Hepatocyte (in vitro differentiated cells): ENCODE results near the gene ARRB1. TPM values are rescaled to one million over a fixed set of nuclear protein-coding genes. Genes with fewer than 3 reads are reported as not detected.
A peak's percentile ranks its signal among the peaks of the same experiment; 100 is the strongest.
"Not testable (repeated sequence)": the region's sequence is repeated elsewhere in the genome, so short reads cannot be mapped to it uniquely, and the experiment has no call there.

Experiments
- DNase-seq: peaks from one replicate; pipeline ENCODE4 v3.0.0-alpha.2; 2016; ENCODE audit warnings: low spot score
- H2AFZ ChIP-seq: fragments of 200-600 bp; sonication (generic); 2 replicates; pipeline ENCODE4 v1.6.0; 2016; ENCODE audit warnings: antibody characterized with exemption, mild to moderate bottlenecking
- H3K27ac ChIP-seq: fragments of 200-600 bp; sonication (generic); 2 replicates; pipeline ENCODE4 v1.5.1; 2016; ENCODE audit warnings: mild to moderate bottlenecking
- H3K27me3 ChIP-seq: fragments of 200-600 bp; sonication (generic); 2 replicates; pipeline ENCODE4 v1.6.1; 2016
- H3K36me3 ChIP-seq: fragments of 200-600 bp; sonication (generic); replicated peaks from 2 replicates; pipeline ENCODE4 v1.5.1; 2016; ENCODE audit warnings: low read depth; ENCODE audit not compliant: insufficient read depth
- H3K4me1 ChIP-seq: fragments of 200-600 bp; sonication (generic); 2 replicates; pipeline ENCODE4 v1.5.1; 2016; ENCODE audit warnings: mild to moderate bottlenecking, moderate library complexity; ENCODE audit not compliant: insufficient read depth
- H3K4me2 ChIP-seq: fragments of 200-600 bp; sonication (generic); 2 replicates; pipeline ENCODE4 v1.6.0; 2016
- H3K4me3 ChIP-seq: fragments of 200-600 bp; sonication (generic); 2 replicates; pipeline ENCODE4 v1.5.1; 2016; ENCODE audit warnings: mild to moderate bottlenecking
- H3K79me2 ChIP-seq: fragments of 200-600 bp; sonication (generic); 2 replicates; pipeline ENCODE4 v1.6.0; 2017; ENCODE audit warnings: mild to moderate bottlenecking
- H3K9me2 ChIP-seq: fragments of 200-600 bp; sonication (generic); replicated peaks from 2 replicates; pipeline ENCODE4 v1.6.0; 2017; ENCODE audit warnings: mild to moderate bottlenecking; ENCODE audit not compliant: insufficient read depth
- H3K9me3 ChIP-seq: fragments of 200-600 bp; sonication (generic); 2 replicates; pipeline ENCODE4 v1.5.1; 2016; ENCODE audit warnings: low read depth, mild to moderate bottlenecking
- H4K20me1 ChIP-seq: fragments of 200-600 bp; sonication (generic); 2 replicates; pipeline ENCODE4 v1.6.0; 2016; ENCODE audit warnings: mild to moderate bottlenecking; ENCODE audit not compliant: insufficient read depth, poor library complexity, severe bottlenecking
- CTCF ChIP-seq: fragments of 200-600 bp; sonication (generic); IDR thresholded peaks from 2 replicates; pipeline ENCODE4 v1.5.1; 2016; ENCODE audit warnings: antibody characterized with exemption, mild to moderate bottlenecking; ENCODE audit not compliant: poor library complexity
- EZH2 ChIP-seq: fragments of 200-600 bp; sonication (generic); IDR thresholded peaks from 2 replicates; pipeline ENCODE4 v1.6.1; 2016; ENCODE audit warnings: antibody characterized with exemption, mild to moderate bottlenecking, borderline replicate concordance
- EZH2phosphoT487 ChIP-seq: fragments of 200-600 bp; sonication (generic); IDR thresholded peaks from one replicate; pipeline ENCODE4 v1.6.1; 2018; ENCODE audit warnings: antibody characterized with exemption, mild to moderate bottlenecking, low read depth, moderate library complexity; ENCODE audit not compliant: unreplicated experiment, severe bottlenecking
- WGBS: methylation state at CpG from one replicate; pipeline ENCODE4 v1.1.6; 2016; ENCODE audit warnings: low lambda C conversion rate; ENCODE audit errors: missing lambda C conversion rate; 5-methylcytosine and 5-hydroxymethylcytosine counted together
- polyA plus RNA-seq: library from polyadenylated mRNA; unstranded; fragments of >200 nt; fragmentation: Nextera tagmentation; extraction: Ambion mirVana; gene quantifications from 2 replicates; pipeline ENCODE4 v1.2.1, GENCODE V29; 2016
- total RNA-seq: library from RNA; depleted of rRNA; stranded (reverse); fragments of >200 nt; gene quantifications from 2 replicates; pipeline ENCODE4 v1.2.3, GENCODE V29; 2014

The ARRB1 gene
- total and polyA plus RNA-seq, 2 experiments from 2014 or later: 16.2 to 83.2 TPM

DNA sequence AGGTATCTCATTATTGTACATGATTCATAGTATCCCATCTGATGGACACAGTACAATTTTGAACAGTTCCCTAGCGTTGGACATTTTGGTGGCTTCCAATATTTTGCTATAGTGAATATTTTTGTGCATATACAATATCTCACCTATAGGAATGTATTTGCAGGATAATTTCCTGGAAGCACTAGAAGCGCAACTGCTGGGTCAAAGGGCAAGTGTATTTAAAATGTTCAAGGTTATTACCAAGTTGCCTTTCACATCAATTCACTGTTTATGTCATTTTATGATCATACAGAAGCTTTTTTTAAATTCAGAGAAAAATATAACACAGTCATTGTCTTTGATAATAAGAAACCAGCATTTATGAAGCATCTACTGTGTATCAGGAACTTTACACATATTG is 28.8 kb upstream of the ARRB1 start:
- 91% methylated on average over 2 of the region's 2 CpGs for WGBS
- H3K27ac ChIP-seq: peak overlapping the region; percentile 80

GRCh38 chr11:75378776-75379175 is 27.3 kb upstream of the ARRB1 start:
- 92% methylated on average over 17 of the region's 17 CpGs for WGBS
- not testable (repeated sequence) for H3K27me3 ChIP-seq, H2AFZ ChIP-seq, H3K4me3 ChIP-seq, H3K9me3 ChIP-seq, DNase-seq, H3K4me2 ChIP-seq, H3K9me2 ChIP-seq, H3K36me3 ChIP-seq, H3K79me2 ChIP-seq, H4K20me1 ChIP-seq
- Histone ChIP-seq H3K27ac (peak overlapping the region; percentile 80), H3K4me1 (peaks cover 16% of the 10 kb centered on the region)

More for the DNA sequence above, 28.8 kb upstream of the ARRB1 start:
- Histone ChIP-seq H3K4me1 (peaks cover 16% of the 10 kb centered on the region), H3K4me2 (no peak overlapping the region), H3K4me3 (no peak overlapping the region), H3K9me3 (no peaks in the 10 kb centered on the region), H3K36me3 (no peaks in the 10 kb centered on the region), H2AFZ (no peak overlapping the region), H3K27me3 (no peaks in the 10 kb centered on the region), H3K79me2 (no peaks in the 10 kb centered on the region), H4K20me1 (no peaks in the 10 kb centered on the region), H3K9me2 (no peaks in the 10 kb centered on the region)
- no peak for DNase-seq
- TF ChIP-seq EZH2 (no peak), CTCF (no peak), EZH2phosphoT487 (no peak)

- WGBS: 80% methylated on average over 9 of the region's 9 CpGs
Measured at GRCh38 chr11:75376175-75376574, 24.7 kb upstream of the ARRB1 start.

GRCh38 chr11:75375626-75376025 is 24.2 kb upstream of the ARRB1 start:
- Histone ChIP-seq H3K9me3 (no peaks in the 10 kb centered on the region), H3K4me2 (no peak overlapping the region), H3K79me2 (no peaks in the 10 kb centered on the region), H4K20me1 (no peaks in the 10 kb centered on the region), H3K36me3 (no peaks in the 10 kb centered on the region), H3K4me1 (peaks cover 28% of the 10 kb centered on the region), H3K27me3 (no peaks in the 10 kb centered on the region), H3K4me3 (no peak overlapping the region), H2AFZ (no peak overlapping the region), H3K27ac (no peak overlapping the region), H3K9me2 (no peaks in the 10 kb centered on the region)
- TF ChIP-seq EZH2 (no peak), EZH2phosphoT487 (no peak), CTCF (no peak)
- WGBS: 79% methylated on average over 8 of the region's 8 CpGs
- DNase-seq: no peak

More at GRCh38 chr11:75376175-75376574, 24.7 kb upstream of the ARRB1 start:
- DNase-seq: no peak
- no peak overlapping the region for H3K4me2 ChIP-seq
- no peaks in the 10 kb centered on the region for H4K20me1 ChIP-seq
- TF ChIP-seq EZH2: no peak
- no peak overlapping the region for H2AFZ ChIP-seq
- H3K4me3 ChIP-seq: no peak overlapping the region
- no peaks in the 10 kb centered on the region for H3K9me3 ChIP-seq
- H3K27ac ChIP-seq: no peak overlapping the region
- H3K27me3 ChIP-seq: no peaks in the 10 kb centered on the region
- no peaks in the 10 kb centered on the region for H3K36me3 ChIP-seq
- no peaks in the 10 kb centered on the region for H3K79me2 ChIP-seq
- H3K4me1 ChIP-seq: peaks cover 34% of the 10 kb centered on the region
- H3K9me2 ChIP-seq: no peaks in the 10 kb centered on the region
